GM19099 (cell line): ENCODE results near the gene TBC1D16.

Source experiments
- POLR2A ChIP-seq: IDR thresholded peaks from 3 replicates; pipeline ENCODE4 v1.6.1; 2011; ENCODE audit warnings: low read depth; ENCODE audit not compliant: insufficient read length; ENCODE audit errors: extremely low read depth

The TBC1D16 gene

DNA sequence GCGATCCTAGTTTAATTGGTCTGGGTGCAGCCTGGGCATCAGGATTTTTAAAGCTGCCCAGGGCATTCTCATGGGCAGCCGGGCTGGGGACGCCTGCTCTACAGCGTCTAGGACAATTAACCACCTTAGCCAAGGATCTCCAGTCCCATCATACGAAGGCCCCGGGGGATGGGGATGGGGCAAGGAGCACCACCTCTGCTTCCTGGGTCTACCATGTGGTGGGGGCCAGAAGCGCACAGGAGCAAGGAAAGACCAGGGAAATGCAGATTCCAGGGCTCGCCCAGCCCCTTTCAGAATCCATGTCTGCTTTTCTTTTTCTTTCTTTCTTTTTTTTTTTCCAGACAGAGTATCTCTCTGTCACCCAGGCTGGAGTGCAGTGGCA lies 29.3 kb downstream of the TBC1D16 start:
- TF ChIP-seq POLR2A, result no peak

DNA sequence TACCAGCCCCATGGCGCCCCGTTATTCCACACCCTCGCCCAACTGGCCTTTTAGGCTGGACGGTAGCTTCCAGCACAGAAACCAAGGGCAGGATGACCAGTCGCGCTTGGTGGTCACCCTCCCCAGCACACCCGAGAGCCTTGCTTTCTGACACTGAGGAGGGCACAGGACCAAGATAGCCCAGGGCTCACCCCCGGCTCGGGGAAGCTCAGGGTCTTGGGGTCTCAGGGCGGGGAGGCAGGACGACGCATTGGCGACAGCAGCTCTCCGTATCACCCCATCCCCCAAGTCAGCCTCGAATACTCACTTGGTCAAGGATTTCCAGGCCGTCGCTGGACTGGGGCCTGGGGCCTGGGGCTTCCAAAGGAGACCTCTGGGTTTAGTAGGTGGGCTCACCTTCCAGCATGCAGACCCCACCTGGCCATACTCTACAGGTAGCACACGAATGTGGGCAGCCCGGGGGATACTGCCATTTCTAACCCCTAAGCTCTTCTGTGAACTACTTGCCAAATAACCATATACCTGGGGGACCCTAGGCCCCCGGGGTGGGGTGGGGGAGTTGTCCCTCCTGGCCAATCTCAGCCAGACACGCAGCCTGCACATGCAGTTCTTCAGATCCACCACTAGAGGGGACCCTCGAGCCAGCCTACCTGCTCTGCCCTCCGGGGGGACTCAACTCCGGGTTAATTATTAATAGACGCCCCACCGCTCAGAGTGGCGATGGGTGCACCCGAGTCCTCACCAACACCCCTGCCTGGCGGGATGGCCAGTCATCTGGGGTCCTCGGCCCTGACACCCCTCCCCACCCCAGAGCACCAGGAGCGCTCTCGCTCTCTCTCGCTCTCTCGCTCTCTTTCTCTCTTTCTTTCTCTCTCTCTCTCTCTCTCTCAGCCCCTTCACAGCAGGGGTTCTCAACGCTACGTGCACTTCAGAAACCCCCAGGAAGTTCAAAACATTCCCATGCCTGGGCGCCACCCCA lies 30.0 kb downstream of the TBC1D16 start:
- no peak for TF ChIP-seq POLR2A

DNA sequence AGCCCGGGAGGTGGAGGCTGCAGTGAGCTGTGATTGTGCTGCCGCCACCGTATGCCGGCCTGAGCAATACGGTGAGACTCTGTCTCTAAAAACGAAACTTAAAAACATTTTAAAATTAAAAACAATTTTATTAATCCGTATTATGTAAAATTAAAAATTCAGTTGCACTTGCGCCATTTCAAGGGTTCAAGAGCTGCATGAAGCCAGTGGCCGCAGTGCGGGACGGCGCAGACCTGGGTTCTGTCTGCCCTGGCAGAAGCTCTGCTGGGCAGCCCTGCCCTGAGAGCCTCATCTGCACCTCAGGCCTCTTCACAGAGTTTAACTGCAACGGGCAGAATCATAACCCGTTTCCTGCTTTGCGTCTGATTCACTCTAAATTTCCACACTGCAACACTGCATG lies 31.7 kb downstream of the TBC1D16 start:
- TF ChIP-seq POLR2A, result no peak

DNA sequence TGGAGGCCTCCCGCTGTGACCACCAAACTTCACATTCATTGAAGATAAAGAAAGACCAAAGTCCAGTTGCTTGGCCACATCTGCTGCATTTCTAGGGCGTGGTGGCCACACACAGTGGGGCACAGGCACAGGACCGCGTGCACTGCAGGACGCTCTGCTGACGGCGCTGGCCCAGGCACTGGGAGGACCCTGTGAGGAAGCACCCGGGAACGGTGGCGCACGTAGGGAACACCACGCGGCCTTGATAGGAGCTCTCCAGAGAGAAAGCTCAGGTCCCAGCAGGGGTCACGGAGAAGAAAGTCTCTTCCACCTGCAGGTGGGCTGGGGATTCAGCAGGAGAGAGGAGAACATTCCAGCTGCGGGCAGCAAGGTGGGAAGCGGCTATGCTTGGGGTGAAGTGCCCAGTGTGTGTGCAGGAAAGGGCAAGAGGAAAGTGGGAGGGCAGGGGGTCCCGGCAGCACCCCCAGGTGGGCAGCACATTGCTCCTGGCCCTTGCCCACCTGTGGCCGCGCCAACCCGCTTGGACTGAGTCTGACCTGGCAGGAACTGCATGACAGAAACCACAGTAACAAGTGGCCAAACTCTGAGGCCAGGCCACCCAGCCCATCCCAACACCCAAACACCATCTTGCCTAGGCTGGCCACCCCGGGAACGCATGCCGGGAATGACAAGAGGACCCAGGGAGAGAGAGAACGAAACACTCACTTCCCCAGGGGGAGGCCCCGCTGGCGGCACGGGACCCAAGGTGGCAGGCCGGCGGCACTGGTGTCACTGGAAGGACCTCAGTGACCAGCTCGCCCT lies 32.8 kb downstream of the TBC1D16 start:
- no peak for TF ChIP-seq POLR2A

DNA sequence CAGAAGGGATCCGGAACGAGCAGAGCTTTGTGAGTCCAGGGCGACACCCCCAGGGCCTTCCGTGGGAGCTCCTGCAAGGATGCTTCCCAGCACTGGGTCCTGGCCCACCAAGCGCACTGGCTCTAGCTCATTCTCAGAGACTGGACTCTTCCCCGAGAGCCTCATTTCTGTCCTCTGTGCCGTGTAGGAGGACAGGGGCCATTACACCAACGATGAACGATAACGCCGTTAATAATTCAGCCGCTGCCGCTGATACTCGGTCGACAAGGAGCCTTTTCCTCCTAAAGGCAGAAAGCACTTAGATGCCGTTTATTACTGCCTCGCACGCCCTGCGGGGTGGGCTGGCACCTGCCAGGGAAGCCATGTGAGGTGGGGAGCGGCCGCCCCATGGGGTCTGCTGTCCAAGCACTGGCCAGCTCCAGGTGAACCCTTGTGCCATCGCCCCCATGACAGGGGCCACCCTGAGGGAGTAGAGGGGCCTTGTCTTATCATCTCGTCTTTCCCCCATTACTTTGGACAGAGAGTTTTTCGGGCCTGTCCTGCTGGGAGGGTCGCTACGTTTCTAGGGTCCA lies 33.5 kb downstream of the TBC1D16 start:
- TF ChIP-seq POLR2A, result no peak

DNA sequence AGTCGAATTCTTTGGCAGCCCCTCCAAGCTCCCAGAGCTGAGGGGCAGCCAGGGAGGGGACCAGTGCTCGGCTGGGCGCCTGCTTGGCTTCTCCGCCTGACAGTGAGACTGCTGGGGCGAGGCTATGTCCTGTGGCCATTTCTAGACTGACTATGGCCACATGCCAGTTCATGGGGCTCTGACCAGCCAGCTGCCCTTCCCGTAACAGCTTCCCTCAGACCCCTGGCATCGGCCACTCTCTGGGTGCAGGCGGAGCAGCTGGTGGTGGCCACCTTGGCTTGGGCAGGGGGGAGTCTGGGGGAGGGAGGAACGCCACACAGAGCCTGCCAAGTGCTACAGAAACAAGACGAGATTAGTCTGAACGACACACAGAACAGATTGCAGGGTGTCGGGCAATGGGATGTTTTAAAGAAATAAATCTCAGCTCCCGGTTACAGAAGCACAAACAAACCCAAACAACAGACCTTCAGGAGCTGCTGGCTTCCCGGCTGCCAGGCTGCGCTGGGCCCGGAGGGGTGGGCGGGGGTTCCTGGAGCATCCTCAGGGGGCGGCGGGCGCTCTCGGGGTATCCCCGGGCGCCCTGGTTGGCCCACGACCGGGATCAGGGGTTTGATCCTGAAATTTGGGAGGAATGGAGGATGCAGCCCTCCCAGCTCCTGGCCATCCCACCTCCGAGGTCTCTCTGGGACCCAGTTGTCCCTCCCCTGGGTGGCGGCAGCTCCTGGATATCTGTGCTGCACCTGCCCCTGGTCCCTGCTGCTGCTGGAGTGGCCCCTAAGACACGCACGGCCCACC lies 34.5 kb downstream of the TBC1D16 start:
- no peak for TF ChIP-seq POLR2A

DNA sequence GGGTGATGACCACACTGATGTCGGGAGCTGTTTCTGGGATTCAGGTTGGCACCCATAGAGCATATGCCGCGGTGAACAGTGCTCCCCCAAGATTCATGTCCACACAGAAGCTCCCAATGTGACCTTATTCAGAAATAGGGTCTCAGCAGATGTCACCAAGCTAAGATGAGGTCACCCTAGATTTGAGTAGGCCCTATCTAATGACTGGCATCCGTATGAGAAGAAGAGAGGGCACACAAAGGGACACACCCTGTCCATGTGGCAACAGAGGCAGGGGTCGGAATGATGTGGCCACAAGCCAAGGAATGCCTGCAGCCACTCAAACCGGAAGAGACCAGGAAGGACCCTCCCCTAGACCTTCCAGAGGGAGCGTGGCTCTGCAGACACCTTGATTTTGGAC lies 35.5 kb downstream of the TBC1D16 start:
- TF ChIP-seq POLR2A, result no peak

DNA sequence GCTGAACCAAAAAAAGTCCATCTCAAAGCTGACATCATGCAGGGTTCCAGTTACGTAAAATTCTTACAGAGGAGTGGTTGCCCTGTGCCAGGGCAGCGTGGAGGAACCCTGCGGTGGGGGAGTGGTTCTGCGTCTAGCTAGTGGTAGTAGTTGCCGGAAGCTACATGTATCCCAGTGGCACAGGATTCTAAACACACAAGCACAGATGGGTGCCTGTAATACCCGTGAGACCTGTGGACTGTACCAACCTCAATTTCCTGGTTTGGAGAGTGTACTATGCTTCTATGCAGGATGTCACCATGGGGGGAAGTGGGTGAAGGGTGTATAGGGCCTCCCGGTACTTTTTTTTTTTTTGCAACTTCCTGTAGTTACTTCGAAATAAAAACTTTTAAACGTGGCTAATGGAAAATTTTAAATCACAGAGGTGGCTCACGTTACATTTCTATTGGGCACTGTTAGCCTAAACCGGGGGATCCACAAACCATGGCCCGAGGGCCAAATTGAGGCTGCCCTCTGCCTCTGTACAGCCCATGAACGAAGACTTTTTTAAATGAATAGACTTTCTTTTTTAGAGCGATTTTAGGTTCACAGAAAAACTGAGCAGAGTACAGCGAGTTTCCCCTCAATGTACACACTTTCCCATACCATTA lies 38.5 kb downstream of the TBC1D16 start:
- no peak for TF ChIP-seq POLR2A

DNA sequence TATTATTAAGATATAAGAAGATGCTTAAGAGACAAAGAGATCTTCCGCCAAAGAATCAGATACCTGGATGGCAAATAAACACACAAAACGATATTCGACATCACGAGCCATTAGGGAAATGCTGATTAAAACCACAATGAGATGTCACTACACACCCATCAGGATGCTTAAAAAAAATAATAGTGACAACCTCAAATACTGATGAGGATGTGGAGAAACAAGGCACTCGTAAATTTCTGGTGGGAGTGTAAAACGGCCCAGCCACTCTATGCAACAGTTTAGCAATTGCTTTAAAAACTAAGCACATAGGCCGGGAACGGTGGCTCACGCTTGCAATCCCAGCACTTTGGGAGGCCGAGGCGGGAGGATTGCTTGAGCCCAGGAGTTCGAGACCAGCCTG lies 39.4 kb downstream of the TBC1D16 start:
- no peak for TF ChIP-seq POLR2A

DNA sequence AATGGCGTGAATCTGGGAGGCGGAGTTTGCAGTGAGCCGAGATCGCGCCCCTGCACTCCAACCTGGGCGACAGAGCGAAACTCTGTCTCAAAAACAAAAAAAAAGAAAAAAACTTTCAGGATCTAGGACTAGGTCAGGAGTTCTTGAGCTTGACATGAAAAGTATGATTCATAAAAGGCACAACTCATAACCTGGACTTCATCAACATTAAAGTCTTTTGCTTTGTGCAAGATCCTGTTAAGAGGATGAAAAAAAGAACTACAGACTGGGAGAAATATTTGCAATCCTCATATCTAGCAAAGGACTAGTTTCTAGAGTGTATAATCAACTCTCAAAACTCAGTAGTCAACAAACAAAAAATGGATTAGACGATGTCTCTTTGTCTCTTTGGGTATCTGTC lies 40.0 kb downstream of the TBC1D16 start:
- no peak for TF ChIP-seq POLR2A

DNA sequence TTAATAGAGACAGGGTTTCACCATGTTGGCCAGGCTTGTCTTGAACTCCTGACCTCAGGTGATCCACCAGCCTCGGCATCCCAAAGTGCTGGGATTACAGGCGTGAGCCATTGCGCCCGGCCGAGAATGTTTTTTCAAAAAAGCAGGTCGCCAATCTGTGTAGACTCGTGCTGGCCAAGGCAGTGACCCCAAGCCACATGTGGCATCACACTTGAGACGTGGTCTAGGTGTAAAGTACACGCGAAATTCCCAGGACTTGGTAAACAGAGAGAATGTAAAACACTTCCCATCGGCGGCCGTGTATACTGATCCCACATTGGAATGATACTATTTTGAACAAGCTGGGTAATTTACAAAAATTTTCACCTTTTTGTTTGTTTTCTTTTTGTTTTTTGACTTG lies 41.1 kb downstream of the TBC1D16 start:
- TF ChIP-seq POLR2A, result no peak

DNA sequence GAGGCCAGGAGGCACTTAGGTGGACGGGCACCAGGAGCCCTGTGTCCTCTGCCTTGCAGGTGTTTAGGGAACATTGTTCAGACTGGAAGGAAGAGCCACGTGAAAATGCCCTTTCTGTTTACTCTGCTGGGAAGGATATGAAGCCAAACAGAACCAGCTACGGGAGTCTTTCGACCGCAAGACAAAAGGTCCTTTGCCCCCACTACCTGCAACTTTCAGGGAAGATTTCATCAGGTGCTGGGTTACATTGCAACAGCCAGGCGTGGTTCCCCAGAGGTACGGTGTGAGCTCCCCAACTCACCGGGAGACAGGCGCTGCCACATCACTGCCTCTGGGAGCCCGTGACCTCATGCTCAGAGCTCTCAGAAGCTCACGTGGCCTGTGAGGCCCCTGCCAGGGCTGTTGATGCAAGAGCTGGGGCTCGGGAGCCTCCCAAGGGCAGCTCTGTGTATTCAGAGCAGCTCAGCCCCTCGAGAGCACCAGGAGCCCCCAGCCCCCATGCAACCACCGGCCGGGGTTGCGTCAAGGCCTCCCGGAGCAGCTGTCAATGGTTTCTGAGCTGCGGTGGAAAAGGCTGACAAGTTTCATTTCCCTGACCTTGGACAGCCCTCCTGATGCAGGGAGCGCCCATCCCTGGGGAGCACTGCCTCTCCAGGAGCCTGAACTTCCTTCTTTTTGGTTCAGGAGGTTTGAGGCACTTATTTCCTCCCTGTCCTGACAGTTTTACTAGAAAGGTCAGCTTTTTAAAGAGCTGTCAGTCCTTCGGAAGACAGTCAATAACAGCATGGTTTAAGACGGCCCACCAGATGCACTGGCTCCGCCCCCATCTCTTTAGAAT lies 42.1 kb downstream of the TBC1D16 start:
- TF ChIP-seq POLR2A, result no peak

DNA sequence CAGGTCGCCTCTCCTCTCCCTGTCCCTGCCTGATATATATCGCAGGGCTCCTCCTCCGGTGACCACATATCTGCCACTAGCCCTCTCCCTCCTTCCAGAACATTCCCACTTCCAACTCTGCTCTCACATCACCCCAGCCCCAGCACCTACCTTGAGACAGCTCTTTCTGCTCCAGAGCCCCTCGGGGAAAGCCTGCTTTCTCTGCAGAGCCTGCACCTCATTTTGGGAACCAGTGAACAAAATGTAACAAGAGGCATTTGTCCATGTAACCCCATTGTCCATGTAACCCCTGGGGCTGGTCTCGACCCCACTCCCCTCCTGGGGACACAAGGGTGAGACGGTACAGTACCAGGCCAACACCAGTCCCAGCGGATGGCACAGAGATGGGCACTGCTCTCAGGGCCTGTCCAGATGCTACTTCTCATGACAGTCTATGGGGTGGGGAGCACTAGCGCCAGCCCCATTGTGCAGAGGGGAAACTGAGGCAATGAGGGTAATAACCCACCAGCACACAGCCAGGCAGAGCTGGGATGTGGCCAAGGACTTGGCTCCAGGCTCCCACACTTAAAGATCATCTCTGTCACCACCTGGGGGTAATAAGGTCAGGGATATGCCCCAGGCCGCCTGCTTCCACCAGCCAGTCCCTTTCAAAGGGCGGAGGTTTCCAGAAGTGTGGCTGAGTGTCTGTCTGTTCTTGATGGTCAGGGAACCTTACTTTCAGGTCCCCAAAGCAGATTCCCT lies 42.9 kb downstream of the TBC1D16 start:
- no peak for TF ChIP-seq POLR2A
